NCI-H2227 treated with DMSO at 0.1 percent for 48 hours (cell line): Measurements from ENCODE around the gene RSPH9.
"Not testable (repeated sequence)": the region's sequence is repeated elsewhere in the genome, so short reads cannot be mapped to it uniquely, and the experiment has no call there.

Experiments
- DNase-seq: peaks from one replicate; lab custom pipeline; 2025; lab: John Stamatoyannopoulos, UW

RSPH9 gene

DNA sequence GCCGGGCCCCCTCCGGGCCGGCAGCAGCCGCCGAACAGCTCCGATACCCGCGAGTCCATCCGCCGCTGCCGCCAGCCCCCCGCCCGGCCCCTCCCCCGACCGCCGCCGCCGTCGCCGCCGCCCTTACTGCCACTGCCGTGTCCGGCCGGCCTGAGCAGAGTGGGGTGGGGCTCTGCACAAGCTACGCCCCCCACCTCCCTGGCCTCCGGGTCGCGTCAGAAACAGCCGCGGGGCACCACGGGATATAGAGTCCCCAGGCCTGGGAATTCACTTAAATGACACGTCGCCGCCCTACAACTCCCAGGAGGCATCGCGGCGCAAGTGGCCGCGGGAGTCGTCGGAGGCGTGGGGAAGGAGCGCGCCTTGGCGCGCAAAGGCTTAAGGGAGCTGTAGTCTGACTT, 15.7 kb upstream of the RSPH9 start, which contains the start of gene GTPBP2:
Gene GTPBP2 (minus strand): TSS at position 161 of the 401 bp plus-strand sequence. CDS start 102 bp downstream, at position 59.
- peak; percentile 89 for DNase-seq

- DNase-seq: peak; percentile 87
Observed at GRCh38 chr6:43629505-43630300, 15.1 kb upstream of the RSPH9 start.

DNA sequence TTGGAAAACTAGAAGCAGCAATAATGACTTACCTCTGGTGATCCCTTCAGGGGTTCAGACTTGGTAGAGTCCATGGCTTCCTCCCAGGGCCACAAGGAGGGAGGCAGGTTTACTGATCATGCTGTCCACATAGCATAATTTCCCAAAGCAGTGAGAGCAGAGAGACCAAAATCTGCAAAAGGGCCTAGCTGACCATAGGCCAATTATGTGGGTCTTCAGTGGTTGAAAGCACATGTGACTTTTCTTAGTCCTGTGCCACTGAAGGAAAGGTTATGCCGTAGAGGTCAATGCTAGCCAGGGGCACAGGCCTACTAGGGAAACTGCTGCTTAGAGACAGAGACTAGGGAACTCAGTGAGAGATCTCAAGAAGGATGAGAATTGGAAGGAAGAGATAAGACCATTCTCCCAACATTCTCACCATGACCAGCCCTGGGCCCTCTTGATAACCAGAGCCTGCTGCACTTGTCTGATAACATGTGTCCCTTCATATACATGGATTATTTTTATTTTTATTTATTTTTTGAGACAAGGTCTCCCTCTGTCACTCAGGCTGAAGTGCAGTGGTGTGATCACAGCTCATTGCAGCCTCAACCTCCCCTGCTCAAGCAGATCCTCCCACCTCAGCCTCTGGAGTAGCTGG, 13.7 kb upstream of the RSPH9 start:
- no peak for DNase-seq

DNA sequence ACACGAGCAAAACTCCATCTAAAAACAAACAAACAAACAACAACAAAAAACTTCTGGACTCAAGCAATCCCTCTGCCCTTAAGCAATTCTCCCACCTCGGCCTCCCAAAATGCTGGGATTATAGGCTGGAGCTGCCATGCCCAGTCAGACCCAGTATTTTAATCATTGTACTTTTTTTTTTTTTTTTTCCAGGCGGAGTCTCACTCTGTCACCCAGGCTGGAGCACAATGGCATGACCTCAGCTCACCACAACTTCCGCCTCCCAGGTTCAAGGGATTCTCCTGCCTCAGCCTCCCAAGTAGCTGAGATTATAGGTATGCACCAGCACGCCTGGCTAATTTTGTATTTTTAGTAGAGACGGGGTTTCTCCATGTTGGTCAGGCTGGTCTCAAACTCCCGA, 11.8 kb upstream of the RSPH9 start:
- DNase-seq: not testable (repeated sequence)

DNA sequence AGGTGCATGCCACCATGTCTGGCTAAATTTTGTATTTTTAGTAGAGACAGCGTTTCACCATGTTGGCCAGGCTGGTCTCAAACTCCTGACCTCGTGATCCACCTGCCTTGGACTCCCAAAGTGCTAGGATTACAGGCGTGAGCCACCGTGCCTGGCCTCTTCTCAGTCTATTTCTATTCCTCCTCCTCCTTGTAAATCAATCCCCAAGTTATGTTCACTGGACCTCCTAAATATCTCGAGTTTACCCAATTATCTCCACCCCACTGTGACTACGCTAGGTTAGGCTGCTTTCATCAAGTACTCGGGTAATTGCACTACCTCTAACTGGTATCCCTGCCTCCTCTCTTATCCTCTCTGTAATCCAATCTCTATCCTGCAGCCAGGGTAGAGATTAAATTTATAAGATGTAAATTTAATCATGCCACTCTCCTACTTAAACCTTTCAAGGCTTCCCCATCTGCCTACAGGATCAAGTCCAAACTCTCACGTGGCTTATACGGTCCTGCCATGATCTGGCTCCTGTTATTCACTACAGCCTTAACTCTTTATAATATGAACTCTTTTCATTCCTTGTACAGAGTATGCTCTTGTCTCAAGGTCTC, 10.0 kb upstream of the RSPH9 start:
- no peak for DNase-seq

DNA sequence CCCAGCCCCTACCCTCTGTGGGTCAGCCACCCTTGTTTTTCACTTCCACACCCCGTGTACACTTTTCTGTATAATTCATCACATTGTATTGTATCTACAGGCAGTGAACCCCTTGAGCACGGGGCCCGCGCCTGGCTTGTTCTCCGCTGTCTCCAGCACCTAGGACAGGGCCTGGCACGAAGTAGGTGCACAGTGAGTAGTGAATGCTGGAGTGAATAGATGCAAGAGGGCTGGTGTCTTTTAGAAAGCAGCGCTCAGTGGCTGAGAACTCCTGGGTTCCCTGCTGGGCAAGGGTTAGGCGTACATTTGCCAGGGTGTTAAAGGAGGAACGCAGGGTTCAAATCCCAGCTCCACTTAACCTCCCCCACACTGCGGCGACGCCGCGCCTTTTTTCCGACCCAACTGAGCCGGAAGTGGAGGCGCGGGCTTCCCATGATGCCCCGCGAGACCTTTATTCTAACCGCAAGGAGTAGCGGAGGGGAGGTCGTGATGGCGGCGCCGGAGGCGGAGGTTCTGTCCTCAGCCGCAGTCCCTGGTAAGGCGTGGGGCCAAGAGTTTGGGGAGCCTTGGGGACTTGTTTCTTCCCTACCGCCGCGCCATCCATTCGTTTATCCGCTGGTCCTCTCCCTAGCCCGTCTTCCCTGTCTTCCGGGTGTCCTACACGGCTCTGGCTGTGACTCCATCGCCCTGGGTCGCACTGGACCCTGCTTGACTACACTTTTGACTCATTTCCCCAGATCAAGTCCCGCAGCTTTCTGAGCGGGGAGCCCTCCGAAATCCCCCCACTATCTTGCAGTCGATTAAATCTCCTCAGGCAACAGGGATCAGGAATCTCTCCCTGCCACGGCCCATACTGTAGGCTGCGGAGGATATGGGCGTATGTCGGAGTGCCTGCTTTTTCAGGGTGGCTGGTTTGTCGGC, 9.2 kb upstream of the RSPH9 start, which contains the start of gene MAD2L1BP:
Gene MAD2L1BP (plus strand): TSS at position 454 of the 921 bp plus-strand sequence. CDS start 36 bp downstream, at position 490.
- DNase-seq: peak; percentile 62

DNA sequence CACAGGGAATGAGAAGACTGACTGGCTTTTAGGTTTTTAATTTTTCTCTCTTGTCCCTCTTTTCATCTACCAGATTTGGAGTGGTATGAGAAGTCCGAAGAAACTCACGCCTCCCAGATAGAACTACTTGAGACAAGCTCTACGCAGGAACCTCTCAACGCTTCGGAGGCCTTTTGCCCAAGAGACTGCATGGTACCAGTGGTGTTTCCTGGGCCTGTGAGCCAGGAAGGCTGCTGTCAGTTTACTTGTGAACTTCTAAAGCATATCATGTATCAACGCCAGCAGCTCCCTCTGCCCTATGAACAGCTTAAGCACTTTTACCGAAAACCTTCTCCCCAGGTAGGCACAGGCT, 8.6 kb upstream of the RSPH9 start:
- no peak for DNase-seq

- no peak for DNase-seq
Observed at GRCh38 chr6:43639984-43640800, 4.6 kb upstream of the RSPH9 start.

DNA sequence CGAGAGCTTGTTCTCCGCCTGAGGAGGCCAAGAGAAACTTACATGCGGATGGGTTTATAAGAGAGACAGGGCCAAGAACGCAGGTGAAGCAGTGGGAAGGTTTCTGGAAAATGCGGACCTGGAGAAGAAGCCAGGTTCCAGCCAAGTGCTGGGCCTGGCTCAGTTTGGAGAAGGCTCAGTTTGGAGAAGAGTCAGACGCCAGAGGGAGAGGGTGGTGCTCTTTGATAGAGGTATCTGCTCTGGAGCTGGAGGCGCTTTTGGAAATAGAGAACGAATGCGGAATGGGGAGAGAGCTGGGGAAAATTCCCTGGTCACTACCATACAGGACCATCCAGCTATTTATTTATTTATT, 753 bp downstream of the RSPH9 start:
- no peak for DNase-seq

GRCh38 chr6:43647613-43648012, 2.8 kb downstream of the RSPH9 start:
- no peak for DNase-seq

DNA sequence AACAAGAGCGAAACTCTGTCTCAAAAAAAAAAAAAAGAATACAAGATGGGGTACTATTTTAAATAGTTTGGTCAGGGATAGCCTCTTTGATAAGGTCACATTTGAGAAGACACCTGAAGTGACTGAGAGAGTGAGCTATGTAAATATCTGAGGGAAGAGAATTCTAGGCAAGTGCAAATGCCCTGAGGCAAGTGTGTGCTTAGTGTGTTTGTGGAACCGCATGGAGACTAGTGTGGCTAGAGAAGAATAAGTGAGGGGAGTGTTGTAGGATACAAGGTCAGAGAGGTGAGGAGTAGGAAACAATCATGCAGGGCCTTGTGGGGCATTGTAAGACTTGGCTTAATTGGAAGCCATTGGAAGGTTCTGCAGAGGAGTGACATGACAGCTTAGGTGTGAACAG, 3.4 kb downstream of the RSPH9 start:
- no peak for DNase-seq

GRCh38 chr6:43652822-43653221, 8.0 kb downstream of the RSPH9 start:
- DNase-seq: not testable (repeated sequence)

GRCh38 chr6:43657221-43657802, 12.5 kb downstream of the RSPH9 start:
- DNase-seq: no peak

DNA sequence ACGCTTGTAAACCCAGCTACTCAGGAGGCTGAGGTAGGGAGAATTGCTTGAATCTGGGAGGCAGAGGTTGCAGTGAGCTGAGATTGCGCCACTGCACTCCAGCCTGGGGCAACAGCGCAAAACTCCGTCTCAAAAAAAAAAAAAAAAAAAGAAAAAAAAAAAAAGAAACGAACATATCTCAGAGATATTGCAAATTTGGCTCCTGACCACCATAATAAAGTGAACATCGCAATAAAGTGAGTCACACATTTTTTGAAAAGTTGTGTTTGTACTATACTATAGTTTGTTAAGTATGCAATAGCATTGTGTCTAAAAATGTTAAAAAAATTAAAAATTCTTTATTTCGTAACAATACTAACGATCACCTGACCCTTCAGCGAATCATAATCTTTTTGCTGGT, 13.3 kb downstream of the RSPH9 start:
- no peak for DNase-seq

DNA sequence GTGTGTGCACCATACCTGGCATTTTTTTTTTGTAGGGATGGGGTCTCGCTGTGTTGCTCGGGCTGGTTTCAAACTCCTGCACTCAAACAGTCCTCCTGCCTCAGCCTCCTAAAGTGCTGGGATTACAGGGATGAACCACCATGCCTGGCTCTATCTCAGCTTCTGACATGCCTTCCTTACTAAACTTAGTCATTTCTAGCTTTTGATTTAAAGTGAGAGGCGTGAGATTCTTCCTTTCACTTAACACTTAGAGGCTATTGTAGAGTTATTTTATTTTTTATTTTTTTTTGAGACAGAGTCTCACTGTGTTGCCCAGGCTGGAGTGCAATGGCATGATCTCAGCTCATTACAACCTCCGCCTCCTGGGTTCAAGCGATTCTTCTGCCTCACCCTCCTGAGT, 18.1 kb downstream of the RSPH9 start:
- not testable (repeated sequence) for DNase-seq

DNA sequence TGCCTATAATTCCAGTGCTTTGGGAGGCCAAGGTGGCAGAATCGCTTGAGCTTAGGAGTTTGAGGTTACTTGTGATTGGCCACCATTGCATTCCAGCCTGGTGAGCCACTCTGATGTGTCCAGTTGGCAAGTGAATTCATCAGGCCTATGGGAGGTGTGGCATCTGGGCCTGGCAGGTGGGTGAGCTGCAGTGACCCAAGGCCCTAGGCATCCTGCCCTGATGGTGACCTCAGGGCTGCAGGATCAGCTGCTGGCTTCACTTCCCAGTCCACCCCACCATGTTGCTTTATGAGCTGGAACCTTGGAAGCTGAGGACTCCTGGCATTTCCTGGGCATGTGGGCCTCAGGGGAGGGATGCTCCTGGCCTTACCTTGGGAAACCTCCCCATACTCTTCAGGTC, 20.5 kb downstream of the RSPH9 start:
- DNase-seq: no peak

DNA sequence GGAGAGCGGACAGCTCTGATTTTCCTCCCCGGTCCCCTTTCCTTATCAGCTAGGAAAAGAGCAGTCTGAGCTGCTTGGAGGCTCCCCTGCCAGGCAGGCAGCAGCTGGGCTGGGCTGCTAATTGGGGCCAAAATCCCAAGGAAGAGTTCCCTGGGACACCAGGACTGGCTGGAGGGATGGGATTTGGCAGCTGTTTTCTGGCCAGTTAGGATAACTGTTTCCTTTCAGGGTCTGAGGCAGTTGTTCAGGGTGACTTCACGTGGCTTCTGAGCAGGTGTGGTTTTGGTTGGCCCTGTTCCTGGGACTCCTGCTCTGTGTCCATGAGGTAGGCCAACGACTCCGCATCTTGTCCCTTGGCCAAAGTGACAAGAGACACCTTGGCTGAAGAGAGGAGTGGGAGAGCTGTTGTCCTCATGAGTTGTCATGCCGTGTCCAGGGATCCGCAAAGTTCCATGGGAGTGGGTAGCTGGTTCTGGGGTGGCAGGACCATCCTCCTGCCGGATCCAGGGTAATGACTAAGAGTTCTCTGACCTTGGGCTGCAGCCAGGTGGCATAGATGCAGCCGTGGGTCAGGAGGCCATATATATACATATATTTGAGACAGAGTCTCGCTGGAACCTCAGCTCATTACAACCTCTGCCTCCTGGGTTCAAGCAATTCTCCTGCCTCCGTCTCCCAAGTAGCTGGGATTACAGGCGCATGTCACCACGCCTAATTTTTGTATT, 21.5 kb downstream of the RSPH9 start:
- no peak for DNase-seq

GRCh38 chr6:43667245-43668150, 22.7 kb downstream of the RSPH9 start:
- DNase-seq: peak; percentile 68
